ENCODE results near the gene NCK1.

GRCh38 chr3:136959599-136959998 is 97.6 kb downstream of the NCK1 start:
- TF ChIP-seq EZH2phosphoT487 (conservative IDR thresholded peaks at IDR 0.05; ENCODE audit: low read length), result no peak
- no peak for TF ChIP-seq CTCF (IDR thresholded peaks at IDR 0.05; ENCODE audit: insufficient read depth, low read length, poor library complexity, severe bottlenecking)
